GM21528 (cell line): Measurements from ENCODE around the gene SPZ1.
"Not testable (repeated sequence)": the region's sequence is repeated elsewhere in the genome, so short reads cannot be mapped to it uniquely, and the experiment has no call there.

Experiments used
- ATAC-seq: cut with Tn5 transposase; IDR thresholded peaks from one replicate; pipeline ENCODE4 v1.9.1; 2021; ENCODE audit warnings: mild to moderate bottlenecking, moderate library complexity; ENCODE audit not compliant: unreplicated experiment, low FRiP score

The SPZ1 gene

GRCh38 chr5:80326468-80326867 is 6.7 kb downstream of the SPZ1 start:
- ATAC-seq = no peak

- ATAC-seq = no peak
These were observed 17.6 kb downstream of the SPZ1 start for GRCh38 chr5:80337379-80337778.

GRCh38 chr5:80339116-80339515 is 19.3 kb downstream of the SPZ1 start:
- ATAC-seq = no peak

DNA sequence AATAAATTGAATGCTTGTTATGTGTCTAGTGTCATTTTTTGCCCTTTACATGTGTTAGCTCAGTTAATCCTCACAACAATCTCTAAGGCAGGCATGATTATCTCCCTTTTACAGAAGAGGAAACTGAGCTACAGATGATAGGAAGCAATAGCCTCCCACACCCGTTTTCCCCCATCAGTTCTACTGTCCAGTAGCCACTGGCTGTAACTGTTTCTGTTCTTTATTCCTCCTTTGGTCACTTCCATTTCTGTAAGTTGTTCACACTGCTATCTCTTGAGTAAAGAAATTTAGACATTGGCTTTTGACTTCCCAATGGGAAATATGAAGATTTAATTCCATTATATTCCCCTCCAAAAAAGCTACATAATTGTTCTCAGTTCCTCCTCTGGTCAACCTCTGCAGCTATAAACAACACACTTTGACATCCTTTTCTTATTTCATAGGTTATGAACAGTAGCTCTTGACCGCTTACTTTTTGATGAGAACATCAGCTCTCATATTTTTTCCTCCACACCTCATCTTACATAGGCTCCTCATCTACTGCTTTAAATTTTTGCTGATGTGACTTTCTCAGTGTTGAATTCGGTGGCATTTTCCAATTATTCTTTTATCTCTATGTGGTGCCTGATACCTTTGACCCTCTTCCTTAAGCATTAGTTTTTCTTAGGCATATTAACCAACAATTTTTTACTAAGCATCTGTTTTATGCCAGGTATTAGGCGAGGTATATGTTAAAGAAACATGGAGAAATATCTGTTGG is 21.4 kb downstream of the SPZ1 start:
- ATAC-seq = no peak

DNA sequence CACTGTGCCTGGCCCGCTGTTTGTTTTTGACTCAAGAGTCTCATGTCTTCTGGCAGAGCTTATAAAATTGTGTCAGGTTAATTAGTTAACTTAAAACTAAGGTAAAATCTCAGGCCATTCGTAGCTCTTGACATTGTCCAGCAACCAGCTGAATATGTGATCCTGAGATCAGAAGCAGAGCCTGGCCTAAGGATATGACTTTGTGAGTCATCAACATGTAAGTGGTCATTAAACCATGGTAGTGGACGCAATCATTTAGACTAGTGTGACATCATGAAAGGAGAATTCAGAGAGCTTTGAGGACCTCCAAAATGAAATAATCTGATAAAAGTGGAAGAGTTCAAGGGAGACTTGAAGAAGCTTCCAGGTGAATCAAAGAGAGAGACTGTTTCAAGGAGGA is 23.3 kb downstream of the SPZ1 start:
- ATAC-seq = no peak

- no peak for ATAC-seq
These were observed 26.3 kb downstream of the SPZ1 start for GRCh38 chr5:80346055-80346454.

GRCh38 chr5:80348171-80348570 is 28.4 kb downstream of the SPZ1 start:
- no peak for ATAC-seq

DNA sequence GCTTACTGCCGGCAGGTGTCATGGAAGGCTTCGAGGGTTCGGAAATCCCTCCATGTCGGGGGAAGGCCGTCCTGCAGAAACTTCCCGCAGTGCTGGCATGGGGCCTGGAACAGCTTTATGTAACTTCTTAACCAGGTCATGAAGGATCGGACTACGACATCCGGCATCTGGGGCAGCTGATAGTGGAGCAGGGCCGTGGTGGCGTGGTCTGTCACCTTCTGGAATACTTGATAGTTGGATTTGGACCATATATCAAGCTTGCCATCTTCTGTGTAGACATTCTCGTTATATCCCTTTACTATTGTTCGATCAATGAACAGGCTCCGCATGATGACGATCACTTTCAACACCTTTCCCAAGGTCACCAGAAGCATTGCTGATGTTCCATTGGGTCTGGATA is 31.2 kb downstream of the SPZ1 start:
- not testable (repeated sequence) for ATAC-seq

GRCh38 chr5:80355686-80356085 is 35.9 kb downstream of the SPZ1 start:
- ATAC-seq = no peak

DNA sequence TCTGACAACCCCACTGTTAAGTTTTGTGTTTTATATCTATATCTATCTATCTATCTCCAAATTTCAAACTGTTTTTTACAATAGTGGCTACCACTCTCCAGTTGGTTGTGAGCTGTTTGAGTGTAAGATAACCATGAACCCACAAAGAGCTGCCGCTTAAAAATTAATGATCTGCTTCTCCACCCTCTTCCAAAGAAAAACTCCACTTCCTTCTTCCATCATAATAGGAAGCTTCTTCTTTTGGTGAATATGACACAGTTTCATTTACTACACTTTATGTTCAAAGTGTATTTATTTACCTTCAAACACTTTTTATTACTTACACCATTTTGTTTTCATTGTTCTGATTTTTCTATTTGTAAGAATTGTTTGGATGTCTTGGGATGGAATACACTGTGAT is 37.9 kb downstream of the SPZ1 start:
- no peak for ATAC-seq

DNA sequence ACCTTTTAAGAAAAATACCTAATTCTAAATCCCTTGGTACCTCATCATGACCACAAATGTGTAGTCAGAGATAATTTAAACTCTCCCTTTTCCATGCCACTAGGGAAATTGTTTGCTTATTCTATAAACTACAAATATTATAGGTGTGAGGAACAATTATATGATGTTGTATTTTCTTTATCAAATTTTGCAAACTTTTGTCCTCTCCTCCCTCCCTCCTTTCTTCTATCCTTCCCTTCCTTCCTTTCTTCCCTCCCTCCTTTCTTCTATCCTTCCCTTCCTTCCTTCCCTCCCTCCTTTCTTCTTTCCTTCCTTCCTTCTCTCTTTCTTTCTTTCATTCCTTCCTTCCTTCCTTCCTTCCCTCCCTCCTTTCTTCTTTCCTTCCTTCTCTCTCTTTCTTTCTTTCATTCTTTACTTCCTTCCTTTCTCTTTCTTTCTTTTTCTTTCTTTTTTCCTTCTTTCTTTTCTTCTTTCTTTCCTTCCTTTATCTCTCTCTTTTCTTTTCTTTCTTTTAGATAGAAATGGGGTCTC is 41.2 kb downstream of the SPZ1 start:
- ATAC-seq = no peak

DNA sequence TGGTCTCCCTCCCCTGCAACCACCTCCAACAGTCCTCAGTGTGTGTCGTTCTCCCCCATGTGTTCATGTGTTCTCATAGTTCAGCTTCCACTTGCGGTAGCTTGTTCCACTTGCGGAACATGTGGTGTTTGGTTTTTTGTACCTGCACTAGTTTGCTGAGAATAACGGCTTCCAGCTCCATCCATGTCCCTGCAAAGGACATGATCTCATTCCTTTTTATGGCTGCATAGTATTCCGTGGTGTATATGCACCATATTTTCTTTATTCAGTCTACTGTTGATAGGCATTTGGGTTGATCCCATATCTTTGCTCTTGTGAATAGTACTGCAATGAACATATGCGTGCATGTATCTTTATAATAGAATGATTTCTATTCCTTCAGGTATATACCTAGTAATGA is 45.1 kb downstream of the SPZ1 start:
- ATAC-seq = no peak

- no peak for ATAC-seq
These were observed 49.1 kb downstream of the SPZ1 start for GRCh38 chr5:80368661-80369480.

DNA sequence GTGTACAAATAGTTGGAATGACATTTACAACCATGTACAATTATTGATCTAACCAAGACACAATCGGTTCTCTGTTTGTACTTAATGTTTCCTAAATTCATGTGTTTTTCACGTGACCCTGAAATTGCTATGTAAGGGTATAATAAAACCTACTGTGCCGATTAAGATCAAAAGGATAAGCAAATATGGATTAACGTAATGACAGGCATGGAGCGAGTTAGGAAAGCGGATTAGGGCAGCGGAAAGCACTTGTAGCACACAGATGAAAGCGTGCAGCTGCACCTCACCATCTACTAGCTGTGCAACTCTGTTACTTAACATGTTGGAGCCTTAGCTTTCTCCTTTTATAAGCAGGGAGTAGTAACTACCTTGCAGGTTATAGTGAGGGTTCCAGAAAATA is 49.7 kb downstream of the SPZ1 start:
- no peak for ATAC-seq

DNA sequence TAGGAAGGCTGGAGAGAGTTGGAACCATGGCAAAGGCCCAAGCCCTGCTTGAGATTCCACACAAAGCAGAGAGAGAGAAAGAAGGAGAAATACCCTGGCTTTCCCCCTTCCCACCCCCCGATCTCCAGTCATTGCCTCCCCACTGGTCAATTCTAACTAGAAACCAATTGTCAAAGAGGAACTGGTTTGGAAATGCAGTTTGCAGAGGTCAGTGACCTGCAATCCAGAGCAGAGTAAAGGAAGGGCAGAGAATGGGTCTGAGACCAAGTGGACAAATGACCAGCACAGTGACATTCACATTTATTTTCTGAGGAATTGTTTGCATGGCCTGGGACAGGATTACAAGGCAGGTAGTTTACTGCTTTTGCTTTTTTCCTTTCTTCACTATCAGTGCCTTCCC is 50.6 kb downstream of the SPZ1 start:
- ATAC-seq = no peak
